Measurements from ENCODE around the gene METTL27. TPM values are rescaled to one million over a fixed set of nuclear protein-coding genes. Genes with fewer than 3 reads are reported as not detected.

METTL27 gene, protein sequence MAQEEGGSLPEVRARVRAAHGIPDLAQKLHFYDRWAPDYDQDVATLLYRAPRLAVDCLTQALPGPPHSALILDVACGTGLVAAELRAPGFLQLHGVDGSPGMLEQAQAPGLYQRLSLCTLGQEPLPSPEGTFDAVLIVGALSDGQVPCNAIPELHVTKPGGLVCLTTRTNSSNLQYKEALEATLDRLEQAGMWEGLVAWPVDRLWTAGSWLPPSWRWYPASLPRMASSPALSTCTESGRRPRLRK
- total RNA-seq (2022; extraction: Qiagen RNA extraction) = 6.8 to 13.2 TPM (median 10.6 TPM) in 5 replicates

DNA sequence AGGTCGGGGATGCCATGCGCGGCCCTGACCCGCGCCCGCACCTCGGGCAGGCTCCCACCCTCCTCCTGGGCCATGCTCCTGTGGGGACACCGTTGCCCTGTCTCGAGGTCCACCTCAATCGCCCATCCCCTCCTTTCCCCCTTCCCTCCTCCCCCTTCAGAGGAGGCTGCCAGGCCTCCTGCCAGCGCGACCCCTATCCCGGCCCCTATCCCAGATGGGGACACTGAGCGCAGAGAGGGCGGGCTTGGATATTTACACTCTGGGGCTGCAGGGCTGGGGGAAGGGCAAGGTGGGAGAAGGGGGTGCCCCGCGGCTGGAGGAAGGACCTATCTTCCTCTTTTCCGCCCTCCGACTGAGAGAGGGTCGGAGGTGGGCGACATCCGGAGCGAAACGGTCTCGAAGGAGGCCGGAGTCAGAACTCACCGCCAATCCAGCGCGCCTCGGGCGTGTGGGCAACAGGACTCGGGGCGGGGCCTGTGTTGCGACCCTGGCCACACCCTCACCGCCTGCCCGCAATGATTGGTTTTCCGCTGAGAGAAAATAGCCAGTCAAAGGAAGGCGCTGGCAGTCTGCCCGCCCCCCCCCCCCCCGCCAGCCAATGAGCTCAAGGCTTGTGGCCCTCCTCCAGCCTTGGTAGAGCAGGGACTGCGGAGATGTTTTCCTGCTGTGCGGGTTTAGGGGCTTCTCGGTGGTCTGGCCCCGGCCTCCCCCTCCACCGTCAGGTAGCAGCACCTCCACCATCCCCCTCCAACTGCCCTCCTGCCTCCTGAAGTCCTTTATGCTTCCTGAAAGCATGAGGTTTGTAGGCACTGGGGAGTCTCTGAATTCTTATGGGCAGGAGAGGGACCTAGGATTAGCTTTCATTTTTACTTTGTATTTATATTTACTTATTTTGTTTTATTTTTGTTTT is at the start of gene METTL27:
METTL27 (minus strand) TSS at position 450 of the 910 bp plus-strand sequence; CDS start at position 74, 376 bp downstream.

DNA sequence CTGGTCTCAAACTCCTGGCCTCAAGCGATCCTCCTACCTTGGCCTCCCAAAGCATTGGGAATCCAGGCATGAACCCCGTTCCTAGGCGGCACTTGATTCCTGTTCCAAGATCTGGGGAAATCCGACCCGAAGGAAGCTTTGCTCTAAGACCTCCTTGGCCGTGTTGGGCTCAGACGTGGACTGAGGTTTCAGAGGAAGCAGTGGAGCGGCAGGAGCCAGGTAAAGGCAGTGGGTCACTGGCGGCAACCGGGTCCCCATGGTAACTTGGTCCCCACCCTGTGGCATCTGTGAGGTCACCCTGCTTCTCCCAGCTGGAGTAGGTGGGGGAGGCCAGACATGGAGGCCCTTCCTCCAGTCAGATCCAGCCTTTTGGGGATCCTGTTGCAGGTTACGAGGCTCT is 18.5 kb upstream of the METTL27 start, which contains the start of gene TMEM270:
TMEM270 (plus strand) TSS at position 301 of the 400 bp plus-strand sequence; CDS start at position 337, 36 bp downstream.

DNA sequence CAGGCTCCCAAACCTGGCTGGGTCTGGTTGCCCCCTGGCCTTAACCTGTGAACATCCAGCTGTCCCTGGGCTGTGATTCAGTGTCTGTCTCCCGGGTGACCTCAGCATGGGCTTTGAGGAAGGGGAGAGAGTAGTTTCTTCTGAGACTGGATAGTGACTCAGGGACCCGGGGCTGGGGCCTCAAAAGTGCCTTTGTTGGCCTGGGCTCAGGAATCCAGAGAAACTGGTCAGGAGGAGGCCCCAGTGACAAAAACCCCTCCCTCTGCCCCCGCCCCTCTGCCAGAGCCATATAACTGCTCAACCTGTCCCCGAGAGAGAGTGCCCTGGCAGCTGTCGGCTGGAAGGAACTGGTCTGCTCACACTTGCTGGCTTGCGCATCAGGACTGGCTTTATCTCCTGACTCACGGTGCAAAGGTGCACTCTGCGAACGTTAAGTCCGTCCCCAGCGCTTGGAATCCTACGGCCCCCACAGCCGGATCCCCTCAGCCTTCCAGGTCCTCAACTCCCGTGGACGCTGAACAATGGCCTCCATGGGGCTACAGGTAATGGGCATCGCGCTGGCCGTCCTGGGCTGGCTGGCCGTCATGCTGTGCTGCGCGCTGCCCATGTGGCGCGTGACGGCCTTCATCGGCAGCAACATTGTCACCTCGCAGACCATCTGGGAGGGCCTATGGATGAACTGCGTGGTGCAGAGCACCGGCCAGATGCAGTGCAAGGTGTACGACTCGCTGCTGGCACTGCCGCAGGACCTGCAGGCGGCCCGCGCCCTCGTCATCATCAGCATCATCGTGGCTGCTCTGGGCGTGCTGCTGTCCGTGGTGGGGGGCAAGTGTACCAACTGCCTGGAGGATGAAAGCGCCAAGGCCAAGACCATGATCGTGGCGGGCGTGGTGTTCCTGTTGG is 11.4 kb downstream of the METTL27 start, which contains the start of gene CLDN4:
CLDN4 (plus strand) TSS at position 316 of the 903 bp plus-strand sequence; CDS start at position 522, 206 bp downstream.

Other genes with a start within 250 kb of the METTL27 start
- 0.60 to 1.3 TPM (median 1.1 TPM) in 5 replicates for gene MLXIPL, start 218.0 kb downstream of the METTL27 start, total RNA-seq (2022; extraction: Qiagen RNA extraction)
- 2.9 to 6.0 TPM (median 5.1 TPM) in 5 replicates for gene VPS37D, start 174.7 kb downstream of the METTL27 start, total RNA-seq (2022; extraction: Qiagen RNA extraction)
- gene DNAJC30, start 159.1 kb downstream of the METTL27 start, total RNA-seq (2022; extraction: Qiagen RNA extraction) = 7.6 to 11.5 TPM (median 10.6 TPM) in 5 replicates
- 121 to 159 TPM (median 129 TPM) in 5 replicates for gene BUD23, start 158.9 kb downstream of the METTL27 start, total RNA-seq (2022; extraction: Qiagen RNA extraction)
- 59.4 to 76.5 TPM (median 66.8 TPM) in 5 replicates for gene STX1A, start 122.8 kb downstream of the METTL27 start, total RNA-seq (2022; extraction: Qiagen RNA extraction)
- 20.1 to 25.9 TPM (median 24.1 TPM) in 5 replicates for gene ABHD11, start 103.7 kb downstream of the METTL27 start, total RNA-seq (2022; extraction: Qiagen RNA extraction)
- gene CLDN3, start 72.2 kb downstream of the METTL27 start, total RNA-seq (2022; extraction: Qiagen RNA extraction) = 1.4 to 4.4 TPM (median 3.6 TPM) in 5 replicates
- 3.4 to 5.2 TPM (median 4.5 TPM) in 5 replicates for gene CLDN4, start 11.5 kb downstream of the METTL27 start, total RNA-seq (2022; extraction: Qiagen RNA extraction)
- 0.09 to 0.17 TPM (median 0.15 TPM) in 5 replicates for gene TMEM270, start 18.6 kb upstream of the METTL27 start, total RNA-seq (2022; extraction: Qiagen RNA extraction)
- 0.12 to 0.16 TPM (median 0.14 TPM) in 4 of 5 replicates, not detected in the other for gene ELN, start 185.7 kb upstream of the METTL27 start, total RNA-seq (2022; extraction: Qiagen RNA extraction)
- gene LIMK1, start 241.3 kb upstream of the METTL27 start, total RNA-seq (2022; extraction: Qiagen RNA extraction) = 30.4 to 35.4 TPM (median 31.9 TPM) in 5 replicates

All from A549 treated with AZD2906 at 1 μM for 4 hours (cell line).